Erythroblast (primary cell): ENCODE measurements around the gene RBBP8.

Experiments
- GATA1 ChIP-seq: IDR thresholded peaks from 2 replicates; pipeline ENCODE4 v1.6.1; 2011; ENCODE audit warnings: low read depth, mild to moderate bottlenecking, control low read depth, low read length, moderate library complexity
- POLR2A ChIP-seq: IDR thresholded peaks from 2 replicates; pipeline ENCODE4 v1.6.1; 2011; ENCODE audit warnings: mild to moderate bottlenecking, low read length

DNA sequence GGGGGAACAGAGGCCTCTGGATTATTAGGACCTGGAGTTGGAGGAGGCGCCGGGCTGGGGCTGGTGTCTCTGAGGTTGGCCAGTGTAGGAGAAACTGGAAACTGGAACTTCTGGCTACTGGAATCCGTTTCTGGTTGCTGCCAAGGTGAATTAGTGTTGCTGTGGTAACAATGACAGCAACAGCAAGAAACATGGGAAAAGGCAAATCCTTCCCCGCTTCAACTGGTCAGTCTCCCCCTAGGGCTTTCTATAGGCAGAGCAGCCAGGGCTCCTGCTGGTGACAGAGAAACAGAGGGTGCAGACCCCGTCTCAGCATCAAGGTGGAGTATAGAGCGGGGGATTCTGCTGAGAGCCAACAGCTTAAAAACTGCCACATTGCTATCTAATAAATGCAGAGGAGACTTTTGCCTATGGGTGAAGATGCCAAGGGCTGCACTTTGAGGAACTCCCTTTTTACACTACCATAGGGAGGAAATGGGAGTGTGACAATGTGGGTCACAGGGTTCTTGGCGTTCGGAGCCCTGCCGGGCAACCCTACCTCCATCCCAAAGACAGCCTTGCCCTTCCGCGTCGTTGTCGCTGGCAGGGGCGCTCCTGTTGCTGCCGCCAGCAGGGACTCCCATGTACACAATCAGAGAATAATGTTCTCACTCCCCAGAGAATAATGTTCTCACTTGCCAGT, 120.8 kb downstream of the RBBP8 start:
- TF ChIP-seq POLR2A: no peak
- TF ChIP-seq GATA1: no peak
